ENCODE results near the gene NOTCH1.

NOTCH1 gene

GRCh38 chr9:136457326-136457725 is 88.5 kb downstream of the NOTCH1 start:
- DNase-seq, result no peak

- no peak for DNase-seq
Observed at GRCh38 chr9:136456258-136456657, 89.6 kb downstream of the NOTCH1 start.

DNA sequence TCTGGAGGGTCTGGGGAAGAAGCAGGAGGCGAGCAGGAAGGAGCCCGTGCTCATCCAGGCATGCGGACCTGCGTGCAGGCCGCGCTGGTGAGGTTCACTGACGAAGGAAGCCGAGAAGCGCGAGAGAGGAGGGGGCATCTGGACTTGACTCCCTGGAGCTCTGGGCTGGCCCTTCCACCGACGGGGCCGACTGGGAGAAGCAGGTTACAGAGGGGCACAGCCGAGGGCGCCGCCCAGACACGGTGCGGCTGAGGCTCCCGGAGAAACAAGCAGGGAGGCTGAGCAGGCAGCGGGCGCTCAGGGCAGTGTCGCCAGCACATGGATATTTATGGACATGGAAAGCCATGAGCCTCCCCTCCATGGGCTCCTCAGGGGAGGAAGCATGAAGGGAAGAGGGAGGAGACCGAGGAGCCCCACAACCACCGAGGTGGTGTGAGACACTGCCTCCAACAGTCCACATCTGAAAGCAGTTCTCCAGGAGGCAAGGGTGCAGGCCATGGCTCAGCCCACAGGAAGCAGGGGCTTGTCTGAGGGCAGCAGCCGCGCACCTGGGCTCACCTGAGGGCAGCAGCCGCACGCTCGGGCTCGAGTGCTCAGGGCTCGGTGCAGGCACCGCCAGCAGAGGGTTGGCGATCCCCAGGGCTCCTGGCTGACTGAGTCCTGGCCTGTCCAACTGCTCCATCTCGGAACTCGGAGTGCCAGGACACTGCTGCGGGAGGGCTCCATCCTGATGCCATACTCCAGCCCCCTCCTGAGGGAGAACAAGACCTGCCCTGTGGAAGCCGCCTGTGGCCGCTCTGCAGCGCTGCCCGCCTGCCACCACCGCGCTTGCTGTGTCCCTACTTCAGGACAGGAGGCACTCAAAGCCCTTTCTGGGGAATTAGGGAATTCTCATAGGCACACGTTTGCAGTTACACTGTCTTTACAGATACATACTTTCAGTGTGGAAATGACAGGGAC is 90.5 kb downstream of the NOTCH1 start:
- no peak for DNase-seq

DNA sequence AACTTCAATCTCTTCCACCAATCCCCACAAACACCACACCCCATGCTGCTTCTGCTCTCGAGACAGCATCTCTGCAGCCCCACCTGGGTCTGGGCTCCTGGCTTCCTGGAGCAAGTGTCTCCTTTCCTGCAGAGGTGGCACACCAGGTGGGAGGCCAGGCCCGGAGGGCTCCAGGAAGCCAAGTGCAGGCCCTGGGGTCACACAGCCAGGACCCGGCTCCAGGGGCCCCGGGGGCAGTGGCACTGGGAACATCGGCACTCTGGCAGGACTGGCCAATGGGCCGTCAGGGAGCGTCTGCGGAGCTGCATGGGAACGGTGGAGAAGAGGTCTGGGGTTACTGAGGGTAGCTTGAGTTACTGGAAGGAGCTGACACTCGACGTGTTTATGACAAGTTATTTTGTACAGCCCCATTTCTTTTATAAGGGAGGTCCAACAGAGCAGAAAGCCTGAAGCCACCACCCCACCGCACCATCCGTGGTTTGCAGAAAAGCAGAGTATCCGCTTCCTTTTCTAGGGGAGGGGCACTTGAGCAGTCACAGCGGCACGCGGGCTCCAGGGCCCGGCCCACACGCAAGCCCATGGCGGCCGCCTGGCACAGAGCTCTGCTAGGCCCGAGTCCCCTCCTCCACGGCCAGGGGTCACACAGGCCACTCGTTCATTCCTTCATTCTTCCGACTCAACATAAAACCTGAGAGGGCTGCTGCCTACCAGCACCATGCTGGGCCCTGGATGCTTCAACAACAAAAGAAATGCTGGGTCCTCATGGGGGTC is 91.6 kb downstream of the NOTCH1 start:
- no peak for DNase-seq

DNA sequence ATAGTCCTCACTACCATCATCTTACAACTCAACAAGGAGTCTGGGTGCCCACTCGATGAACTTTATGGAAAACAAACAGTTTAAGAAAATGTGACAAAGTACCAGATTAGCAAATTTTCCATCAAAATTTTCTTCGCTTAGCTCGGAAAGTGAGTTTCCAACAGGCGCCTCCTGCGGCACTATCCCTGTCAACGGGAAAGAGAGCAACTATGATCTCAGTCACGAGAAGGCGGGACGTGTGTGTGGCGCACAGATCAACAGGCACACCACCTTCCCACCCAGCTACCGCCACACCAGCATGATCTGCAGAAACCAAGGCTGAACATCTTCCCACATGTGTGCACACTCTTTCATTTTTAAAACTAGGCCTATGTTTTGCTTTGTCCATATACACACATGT is 92.5 kb downstream of the NOTCH1 start:
- DNase-seq, result no peak

- no peak for DNase-seq
Observed at GRCh38 chr9:136451221-136451877, 94.5 kb downstream of the NOTCH1 start.

DNA sequence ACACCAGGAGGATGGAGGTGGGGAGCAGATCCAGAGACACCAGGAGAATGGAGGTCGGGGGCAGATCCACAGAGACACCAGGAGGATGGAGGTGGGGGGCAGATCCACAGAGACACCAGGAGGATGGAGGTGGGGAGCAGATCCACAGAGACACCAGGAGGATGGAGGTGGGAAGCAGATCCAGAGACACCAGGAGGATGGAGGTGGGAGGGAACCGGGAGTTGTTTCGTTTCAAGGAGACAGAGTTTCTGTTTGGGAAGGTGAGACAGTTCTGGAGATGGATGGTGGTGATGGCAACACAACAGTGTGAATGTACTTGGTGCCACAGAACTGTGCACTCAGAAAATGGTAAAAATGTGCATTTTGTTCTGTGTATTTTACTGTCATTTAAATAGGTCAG is 97.2 kb downstream of the NOTCH1 start:
- no peak for DNase-seq

DNA sequence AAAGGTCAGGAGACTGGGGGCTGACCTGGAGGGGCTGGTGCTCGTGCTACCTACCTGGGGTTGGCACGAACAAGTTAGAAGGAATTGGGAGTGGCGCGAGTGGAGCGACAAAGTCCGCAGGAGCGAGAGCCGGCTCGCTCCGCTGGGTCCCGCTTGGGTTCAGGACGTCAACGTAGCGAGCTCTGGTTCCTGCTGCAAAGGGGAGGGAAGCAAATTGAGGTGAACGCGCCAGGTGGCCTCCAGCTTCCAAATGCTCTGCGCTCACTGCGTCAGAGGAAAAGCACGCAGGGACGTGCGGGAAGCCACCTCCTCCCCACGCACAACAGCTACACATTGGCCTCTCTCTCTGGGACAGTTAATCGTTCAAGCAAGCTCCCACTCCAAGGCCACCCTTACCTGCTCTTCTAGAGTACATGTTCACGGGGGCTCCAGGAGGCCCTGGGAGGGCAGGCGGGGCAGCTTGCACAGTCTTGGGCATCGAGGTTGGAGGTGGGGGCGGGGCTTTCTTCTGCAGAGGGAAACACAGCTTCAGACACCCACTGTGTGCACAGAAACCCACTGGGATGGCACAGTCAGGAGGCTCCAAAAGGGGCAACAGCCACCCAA is 98.6 kb downstream of the NOTCH1 start:
- DNase-seq, result no peak

DNA sequence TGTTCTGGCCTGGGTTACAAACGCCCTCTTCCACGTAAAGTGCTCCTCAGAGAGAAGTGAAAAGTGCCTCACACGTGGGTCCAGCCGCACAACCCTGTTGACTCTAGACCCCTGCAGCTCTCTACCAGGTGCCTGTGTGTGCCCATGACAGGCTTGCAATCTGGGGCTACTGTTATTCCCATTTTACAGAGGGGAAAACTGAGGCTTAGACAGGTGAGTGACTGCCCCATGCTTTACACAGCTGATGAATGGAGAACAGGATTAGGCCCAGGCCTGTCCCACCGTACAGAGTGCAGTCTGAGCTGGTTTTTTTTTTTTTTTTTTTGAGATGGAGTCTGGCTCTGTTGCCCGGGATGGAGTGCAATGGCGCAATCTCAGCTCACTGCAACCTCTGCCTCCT is 100.0 kb downstream of the NOTCH1 start:
- DNase-seq, result no peak

Data from NCI-H446 treated with DMSO at 0.1 percent for 48 hours (cell line).